Breast epithelium (tissue), 3 donors: ENCODE data around the gene CFAP46.

Experiments
- POLR2AphosphoS5 ChIP-seq, 3 donors: sonication (generic); formaldehyde crosslinking; IDR thresholded peaks; one replicate each; pipeline ENCODE4 v1.6.1; 2017; ENCODE audit warnings: antibody characterized with exemption in 3 of 3
- TF ChIP-seq, protein P1 (sequence below), 3 donors: fragments of 450-650 bp; IDR thresholded peaks; one replicate each; pipeline ENCODE4 v1.5.1; 2016 to 2017; ENCODE audit warnings: antibody characterized with exemption in 3 of 3, mild to moderate bottlenecking in 3 of 3, moderate library complexity in 3 of 3

DNA sequence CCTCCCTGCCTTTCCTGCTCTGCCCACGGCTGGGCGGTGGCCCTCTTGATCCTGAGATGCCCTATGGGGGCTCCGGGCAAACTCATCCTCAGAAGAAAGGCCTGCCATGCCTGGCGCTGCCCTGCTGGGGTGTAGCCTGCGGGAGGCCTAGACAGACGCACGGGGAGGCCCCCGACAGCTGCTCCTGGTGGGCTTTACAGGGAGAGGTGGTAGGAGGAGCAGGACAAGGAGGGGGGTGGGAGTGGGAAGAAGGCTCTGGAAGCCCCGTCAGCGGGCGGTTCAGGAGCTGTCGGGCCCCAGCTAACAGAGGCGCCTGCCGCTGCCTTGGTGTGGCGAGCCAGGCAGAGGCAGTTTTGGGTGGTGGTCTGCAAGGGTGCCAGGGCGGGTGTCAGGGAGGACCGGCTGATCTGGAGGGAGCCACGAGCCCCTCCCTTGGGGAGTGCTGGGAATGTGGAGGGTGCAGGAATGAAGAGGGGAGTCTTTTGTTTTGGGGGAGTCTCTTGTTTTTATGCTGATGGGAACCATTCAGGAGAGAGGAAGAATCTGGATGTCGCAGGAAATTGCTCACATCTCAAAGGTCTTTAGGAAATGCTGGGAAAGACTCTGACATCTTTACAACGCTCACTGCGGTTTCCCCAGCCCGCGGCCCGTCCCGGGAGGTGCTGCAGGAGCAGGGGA, 63.5 kb downstream of the CFAP46 start:
- TF ChIP-seq, protein P1, sequence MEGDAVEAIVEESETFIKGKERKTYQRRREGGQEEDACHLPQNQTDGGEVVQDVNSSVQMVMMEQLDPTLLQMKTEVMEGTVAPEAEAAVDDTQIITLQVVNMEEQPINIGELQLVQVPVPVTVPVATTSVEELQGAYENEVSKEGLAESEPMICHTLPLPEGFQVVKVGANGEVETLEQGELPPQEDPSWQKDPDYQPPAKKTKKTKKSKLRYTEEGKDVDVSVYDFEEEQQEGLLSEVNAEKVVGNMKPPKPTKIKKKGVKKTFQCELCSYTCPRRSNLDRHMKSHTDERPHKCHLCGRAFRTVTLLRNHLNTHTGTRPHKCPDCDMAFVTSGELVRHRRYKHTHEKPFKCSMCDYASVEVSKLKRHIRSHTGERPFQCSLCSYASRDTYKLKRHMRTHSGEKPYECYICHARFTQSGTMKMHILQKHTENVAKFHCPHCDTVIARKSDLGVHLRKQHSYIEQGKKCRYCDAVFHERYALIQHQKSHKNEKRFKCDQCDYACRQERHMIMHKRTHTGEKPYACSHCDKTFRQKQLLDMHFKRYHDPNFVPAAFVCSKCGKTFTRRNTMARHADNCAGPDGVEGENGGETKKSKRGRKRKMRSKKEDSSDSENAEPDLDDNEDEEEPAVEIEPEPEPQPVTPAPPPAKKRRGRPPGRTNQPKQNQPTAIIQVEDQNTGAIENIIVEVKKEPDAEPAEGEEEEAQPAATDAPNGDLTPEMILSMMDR (IDR thresholded peaks at IDR 0.05), result no peak
- no peak for TF ChIP-seq POLR2AphosphoS5 (IDR thresholded peaks at IDR 0.05)
